HG02938 (cell line): ENCODE results near the gene IGSF10.

Experiments used
- ATAC-seq: cut with Tn5 transposase; IDR thresholded peaks from one replicate; pipeline ENCODE4 v1.9.1; 2021; ENCODE audit warnings: mild to moderate bottlenecking, moderate library complexity; ENCODE audit not compliant: unreplicated experiment

IGSF10 gene

DNA sequence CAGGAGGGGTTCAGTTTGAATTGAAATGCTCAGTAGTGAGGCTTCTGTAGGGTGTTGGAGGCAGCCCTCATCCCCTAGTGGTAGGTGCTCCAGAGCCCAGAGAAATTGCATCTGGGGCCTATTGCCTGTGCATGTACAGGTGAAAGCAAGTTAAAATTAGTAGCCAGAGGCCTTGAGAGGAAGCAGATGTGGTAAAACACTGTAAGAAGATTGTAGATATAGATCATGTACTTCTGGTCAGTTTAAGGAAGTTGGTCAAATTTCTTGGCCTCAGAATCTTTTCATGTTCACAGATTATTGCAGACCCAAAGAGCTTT, 34.6 kb downstream of the IGSF10 start:
- ATAC-seq, result peak; percentile 88

DNA sequence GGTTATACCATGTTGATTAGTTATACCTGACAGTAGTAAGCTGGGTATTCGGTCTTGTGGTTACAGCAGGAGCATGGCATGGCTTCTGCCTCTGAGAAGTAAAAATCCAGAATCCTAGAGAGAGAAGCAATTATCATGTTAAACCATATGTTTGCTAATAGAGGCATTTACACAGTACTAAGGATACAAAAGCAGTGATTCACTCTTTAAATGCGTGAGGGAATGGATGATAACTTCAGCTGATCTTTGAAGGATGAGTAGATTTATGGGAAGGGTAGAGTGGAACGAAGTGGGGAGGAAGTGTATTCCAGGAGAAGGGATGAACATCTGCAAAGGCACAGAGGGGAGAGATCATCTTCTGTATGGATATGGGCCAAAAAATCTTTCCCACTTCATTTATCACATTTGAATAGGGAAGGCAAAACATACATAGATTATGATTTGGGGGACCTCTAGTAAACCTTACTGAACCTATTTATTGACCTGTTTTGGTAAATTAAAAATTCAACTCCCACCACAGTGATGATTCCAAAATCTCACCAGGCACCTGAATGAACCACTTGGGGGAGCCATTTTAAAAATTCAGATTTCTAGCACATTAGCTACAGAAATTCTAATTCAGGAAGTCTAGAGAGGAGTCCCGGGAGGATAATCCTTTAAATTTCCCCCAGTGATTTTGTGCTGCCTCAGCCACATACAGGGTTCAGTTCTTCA, 35.1 kb downstream of the IGSF10 start:
- ATAC-seq, result peak; percentile 20

GRCh38 chr3:151423091-151423490, 37.8 kb downstream of the IGSF10 start:
- ATAC-seq, result no peak

- ATAC-seq, result no peak
These were observed 38.9 kb downstream of the IGSF10 start for GRCh38 chr3:151421938-151422337.

DNA sequence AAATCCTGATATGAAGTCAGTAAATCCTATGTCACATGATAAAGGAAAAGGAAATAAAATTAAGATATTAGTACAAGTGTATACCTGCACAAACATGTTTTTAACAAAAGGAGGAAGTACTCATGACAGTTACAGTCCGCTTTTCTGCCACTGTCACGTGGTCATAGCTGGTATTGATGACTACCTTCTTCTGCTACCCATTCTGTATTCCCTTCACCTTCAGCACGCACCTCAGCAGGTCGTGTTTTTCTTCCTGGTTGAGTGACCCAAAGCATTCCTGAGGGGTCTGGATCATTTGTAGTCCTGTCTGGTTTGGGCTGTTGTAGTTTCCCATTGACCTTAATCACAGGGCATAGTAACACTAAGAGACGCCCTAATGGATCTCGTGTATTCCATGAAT, 41.1 kb downstream of the IGSF10 start:
- ATAC-seq, result no peak

- ATAC-seq, result no peak
These were observed 45.6 kb downstream of the IGSF10 start for GRCh38 chr3:151415289-151415688.

GRCh38 chr3:151412989-151413388, 47.9 kb downstream of the IGSF10 start:
- ATAC-seq, result no peak
